Activated CD8-positive, alpha-beta memory T cell treated with anti-CD3 and anti-CD28 coated beads for 24 hours (primary cell): ENCODE data around the gene DHRS1.
A peak's percentile ranks its signal among the peaks of the same experiment; 100 is the strongest.
"Not testable (repeated sequence)": the region's sequence is repeated elsewhere in the genome, so short reads cannot be mapped to it uniquely, and the experiment has no call there.

Source experiments
- DNase-seq: peaks from one replicate; pipeline ENCODE4 v3.0.0-alpha.2; 2020

DHRS1 gene

DNA sequence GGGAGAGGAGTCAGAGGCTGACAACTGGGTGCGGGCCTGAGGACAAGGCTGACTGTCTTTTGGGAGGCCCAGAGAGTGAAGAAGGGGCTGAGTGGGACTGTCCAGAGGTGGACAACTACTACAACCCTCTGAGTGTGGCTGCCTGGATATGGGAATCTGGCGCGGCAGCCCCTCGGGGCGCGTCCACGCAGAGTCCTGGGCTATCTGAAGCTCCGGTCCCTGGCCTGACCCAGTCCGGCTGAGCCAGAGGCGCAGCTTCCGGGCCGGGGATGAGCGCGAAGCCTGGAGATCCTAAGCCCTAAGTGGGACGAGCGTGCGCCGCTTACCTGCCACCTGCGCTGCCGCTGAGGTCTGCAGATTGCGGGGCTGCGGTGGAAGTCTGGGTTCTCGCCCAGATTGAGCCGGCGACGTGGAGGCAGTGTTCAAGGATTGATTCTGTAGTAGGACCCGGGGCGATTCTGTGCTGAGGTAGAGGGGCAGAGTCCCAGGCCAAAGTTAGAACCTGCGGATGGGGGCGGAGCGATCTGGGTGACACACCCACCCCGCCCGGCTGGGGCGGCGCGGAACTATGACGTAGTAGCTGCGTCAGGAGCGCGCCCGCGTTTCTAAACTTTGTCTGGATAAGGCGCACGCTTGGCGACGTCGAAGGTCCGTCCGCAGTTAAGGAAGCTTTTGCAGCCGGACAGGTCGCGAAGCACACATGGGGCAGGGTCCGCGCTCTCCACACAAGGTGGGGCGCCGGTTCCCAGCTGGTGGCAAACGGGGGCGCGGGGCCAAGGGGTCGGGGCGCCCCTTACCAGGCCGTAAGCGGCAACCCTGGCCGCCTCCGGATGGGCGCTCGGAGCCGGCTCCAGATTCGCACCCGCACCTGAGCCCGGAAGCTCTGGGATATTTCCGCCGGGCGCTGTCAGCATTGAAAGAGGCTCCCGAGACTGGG is at the start of gene DHRS1, which contains the start of gene NOP9:
Gene DHRS1, minus strand, starts transcription at position 526 of the 937 bp plus-strand sequence. CDS start 674 bp downstream, outside the sequence.
Gene NOP9, plus strand, starts transcription at position 596 of the 937 bp plus-strand sequence. Its CDS starts 105 bp downstream, at position 701.
- peak; percentile 98 for DNase-seq

- no peak for DNase-seq
Measured at GRCh38 chr14:24348186-24348585, 48.6 kb upstream of the DHRS1 start.

- no peak for DNase-seq
Measured at GRCh38 chr14:24347134-24347533, 47.6 kb upstream of the DHRS1 start.

DNA sequence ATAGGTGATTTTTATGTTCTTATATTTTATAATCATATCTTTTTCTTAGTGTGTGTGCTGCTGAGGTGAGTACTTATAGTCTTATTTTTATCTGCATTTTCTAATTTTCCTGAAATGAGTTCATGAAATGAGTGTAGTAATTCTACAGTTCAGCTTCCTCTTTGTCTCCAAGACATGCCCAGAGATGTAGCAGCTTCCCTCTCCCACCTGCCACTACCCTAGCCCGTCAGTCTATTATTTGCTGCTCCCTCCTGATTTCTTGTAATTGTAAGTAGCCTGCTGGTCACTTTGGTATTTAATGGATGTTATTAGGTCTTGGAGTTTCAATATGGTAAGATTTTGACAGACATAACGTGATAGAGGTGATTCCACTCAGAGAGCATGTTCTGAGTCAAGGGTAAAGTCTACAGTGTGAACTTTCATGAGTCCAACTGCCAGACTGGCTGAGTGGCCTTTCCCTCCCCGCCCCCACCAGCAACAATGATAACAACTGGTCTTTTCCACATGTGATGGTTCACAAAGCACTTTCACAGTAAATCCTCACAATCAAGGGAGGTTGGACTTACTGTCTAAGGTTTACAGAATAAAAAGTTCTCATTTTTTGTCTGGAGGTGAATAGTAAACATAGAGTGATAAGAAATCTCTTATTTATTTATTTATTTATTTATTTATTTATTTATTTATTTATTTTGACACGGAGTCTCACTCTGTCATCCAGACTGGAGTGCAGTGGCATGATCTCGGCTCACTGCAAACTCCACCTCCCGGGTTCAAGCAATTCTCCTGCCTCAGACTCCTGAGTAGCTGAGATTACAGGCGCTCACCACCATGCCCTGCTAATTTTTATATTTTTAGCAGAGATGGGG is 44.4 kb upstream of the DHRS1 start:
- no peak for DNase-seq

- DNase-seq: no peak
Measured at GRCh38 chr14:24342889-24343288, 43.3 kb upstream of the DHRS1 start.

DNA sequence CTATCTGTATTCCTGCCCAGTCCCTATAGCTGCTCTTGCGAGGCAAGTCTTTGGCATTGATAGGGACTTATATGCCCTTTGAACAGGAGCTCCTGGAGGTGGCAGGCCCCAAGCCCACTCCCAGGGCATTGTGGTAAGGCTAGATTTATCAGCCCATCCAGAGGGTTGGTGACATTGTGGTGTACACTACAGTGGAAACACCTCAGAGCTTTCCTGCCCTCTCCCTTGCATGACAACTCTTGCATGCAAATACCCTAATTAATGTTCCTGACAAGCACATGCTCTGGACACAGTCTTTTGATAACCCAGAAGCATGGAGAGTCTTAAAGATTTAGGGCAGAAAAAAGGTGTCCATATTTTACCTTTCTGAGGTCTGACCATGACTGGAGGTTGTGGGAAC is 41.0 kb upstream of the DHRS1 start:
- DNase-seq: no peak

GRCh38 chr14:24339284-24340151 is 39.9 kb upstream of the DHRS1 start, which contains the start of gene RIPK3:
TSS of gene RIPK3 (minus strand) at chr14:24339991. CDS start at chr14:24339826, 165 bp downstream.
- DNase-seq: peak; percentile 85

DNA sequence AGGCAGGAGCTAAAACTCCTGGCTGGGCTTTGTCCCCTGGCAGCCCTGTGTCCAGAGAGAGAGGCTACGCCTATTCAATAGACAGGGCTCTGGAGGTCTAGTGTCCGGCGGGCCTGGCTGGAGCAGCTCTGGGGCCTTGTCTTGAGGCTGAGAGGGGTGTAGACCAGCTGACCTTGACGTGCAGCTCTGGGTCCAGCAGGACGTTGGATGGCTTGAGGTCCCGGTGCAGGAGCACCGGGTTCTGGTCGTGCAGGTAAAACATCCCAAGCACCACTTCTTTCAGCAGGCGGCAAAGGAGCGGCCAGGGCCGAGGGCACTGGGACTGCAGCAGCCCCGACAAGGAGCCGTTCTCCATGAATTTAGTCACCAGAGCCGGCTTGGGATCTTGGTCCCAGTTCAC is 39.3 kb upstream of the DHRS1 start:
- DNase-seq: no peak

DNA sequence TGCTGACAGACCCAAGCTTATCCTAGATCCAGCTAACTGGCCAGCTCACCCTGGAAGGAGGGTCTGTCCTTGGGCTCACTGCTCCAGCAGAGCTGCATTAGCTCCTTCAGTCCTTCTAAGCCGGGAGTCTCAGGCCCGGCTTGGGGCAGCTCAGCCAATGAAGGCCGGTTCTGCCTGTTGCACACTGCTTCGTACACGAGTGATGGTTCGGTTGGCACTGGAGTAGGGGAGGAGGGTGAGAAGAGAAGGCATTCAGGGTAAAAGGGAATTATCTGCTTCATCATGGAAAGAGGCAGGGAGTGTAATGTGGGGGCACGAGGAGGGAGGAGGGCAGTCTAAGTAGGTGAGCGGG is 38.2 kb upstream of the DHRS1 start:
- no peak for DNase-seq

GRCh38 chr14:24337144-24337823 is 37.7 kb upstream of the DHRS1 start:
- DNase-seq: no peak

DNA sequence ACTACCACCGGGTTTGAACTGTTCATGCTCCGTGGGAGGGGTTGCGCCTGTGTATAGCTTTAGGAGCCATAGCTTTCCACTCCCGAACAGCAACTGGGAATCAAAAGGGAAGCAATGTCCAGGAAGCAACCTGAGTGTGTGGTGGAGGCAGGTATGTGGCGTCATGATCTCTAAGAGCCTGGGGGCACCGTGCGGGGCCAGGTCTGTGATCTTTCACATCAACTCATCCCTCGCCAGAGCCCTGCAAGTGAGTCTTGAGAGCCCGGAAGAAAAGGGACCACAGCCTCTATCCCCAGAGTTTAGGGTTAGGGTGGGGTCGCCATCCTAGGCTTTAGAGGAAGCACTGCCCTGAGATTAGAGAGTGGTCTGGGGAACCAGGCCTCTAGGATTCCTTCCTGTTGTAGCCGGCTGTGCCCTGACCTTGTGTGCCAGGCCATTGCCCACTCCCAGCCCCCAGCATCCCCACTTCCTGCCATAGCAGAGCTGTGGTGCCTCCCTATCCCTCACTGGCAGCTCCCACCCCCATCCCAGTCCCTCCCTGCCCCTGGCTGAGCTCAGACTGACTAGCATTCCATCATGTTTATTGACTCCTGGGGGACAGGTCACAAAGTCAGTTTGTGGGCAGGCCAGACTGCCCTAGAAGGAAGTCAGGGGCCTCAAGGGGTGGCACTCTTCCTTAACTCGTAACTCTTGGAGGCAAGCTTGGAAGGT is 36.0 kb upstream of the DHRS1 start:
- no peak for DNase-seq

GRCh38 chr14:24334431-24335291 is 35.1 kb upstream of the DHRS1 start, which contains the start of gene ADCY4:
TSS of gene ADCY4 (minus strand) at chr14:24335071. CDS start at chr14:24334652, 419 bp downstream.
- peak; percentile 73 for DNase-seq

DNA sequence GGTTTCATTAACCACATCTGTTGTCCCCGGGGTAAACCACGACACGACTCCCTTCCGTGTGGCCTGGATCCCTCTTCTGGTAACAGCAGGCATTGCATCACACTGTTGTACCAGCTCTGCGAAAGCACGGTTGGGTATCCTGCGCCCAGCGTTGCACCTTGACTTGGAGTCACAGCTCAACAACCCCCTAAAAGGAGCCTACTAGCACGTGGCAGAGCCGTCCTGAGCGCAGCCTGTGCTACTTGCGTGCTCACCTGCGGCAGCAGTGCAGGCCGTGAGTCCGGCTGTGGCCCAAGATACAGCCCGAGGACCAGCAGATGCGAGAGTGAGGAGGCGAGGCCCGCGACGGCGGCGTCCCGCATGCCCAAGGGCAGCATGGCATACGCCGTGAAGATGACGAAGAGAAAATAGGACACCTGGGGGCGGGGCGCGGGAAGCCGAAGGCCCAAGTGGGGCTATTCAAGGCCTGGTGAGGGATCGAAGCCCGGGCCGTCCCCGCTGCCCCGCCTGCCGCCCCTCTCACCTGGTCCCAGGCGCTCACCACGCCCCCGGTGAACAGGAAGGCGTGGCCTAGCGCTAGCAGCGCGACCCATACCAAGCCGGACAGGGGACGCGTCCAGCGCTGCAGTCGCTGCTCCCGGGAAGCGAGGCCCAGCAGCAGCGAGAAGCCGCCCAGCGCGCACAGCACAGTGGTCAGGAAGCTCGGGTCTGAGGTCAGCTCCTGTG is 32.9 kb upstream of the DHRS1 start:
- DNase-seq: peak; percentile 87

- peak; percentile 68 for DNase-seq
Measured at GRCh38 chr14:24331731-24332267, 32.2 kb upstream of the DHRS1 start.

DNA sequence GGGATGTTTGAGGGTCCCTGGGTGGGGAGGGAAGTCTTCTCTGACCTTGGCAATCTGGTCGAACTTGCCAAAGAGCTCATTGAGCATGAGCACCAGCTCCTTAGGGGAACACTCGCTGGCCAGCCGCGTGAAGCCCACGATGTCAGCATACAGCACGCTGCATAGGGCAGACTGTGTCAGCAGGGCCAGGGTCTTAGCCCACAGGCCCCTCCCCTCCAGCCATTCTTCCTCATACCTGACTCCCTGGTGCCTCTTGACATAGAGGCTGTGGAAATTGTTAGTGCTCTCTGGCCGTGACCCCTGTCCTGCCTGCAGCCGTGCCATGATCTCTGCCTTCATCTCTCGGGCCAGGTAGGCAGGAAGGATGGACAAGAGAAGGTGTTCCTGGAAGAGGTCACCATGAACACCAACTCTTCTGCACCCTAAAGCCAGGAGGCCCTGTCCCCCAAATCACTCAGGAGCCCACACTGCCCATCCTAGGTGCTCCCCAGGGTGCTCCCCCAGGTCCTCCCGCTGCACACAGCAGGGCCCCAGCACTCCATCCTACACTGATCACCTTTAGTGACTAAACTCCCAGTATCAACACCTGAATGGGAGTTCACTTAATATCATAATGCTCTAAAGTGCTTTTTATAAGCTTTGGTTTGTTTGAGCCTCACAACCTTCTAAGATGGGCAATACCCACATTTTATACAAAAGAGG is 31.5 kb upstream of the DHRS1 start:
- DNase-seq: peak; percentile 55

DNA sequence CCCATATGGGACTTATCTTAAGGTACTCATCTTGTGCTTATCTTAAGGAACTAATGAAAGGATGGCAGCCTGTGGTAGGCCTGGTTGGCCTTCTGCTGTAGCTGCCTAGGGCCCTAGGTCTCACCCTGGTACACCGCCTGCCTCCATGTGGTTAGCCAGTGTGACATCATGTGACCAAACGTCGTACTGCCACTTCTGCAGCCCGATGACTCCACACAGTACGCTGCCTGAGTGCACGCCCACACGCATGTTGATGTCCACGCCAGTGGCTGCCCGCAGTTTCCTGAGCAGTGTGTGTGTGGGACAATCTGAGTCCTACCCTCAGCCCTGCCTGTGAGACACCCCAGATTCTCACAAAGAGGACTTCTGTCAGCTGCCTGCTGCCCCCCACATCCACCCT is 30.2 kb upstream of the DHRS1 start:
- peak; percentile 79 for DNase-seq

GRCh38 chr14:24329073-24329663 is 29.6 kb upstream of the DHRS1 start:
- DNase-seq: no peak

DNA sequence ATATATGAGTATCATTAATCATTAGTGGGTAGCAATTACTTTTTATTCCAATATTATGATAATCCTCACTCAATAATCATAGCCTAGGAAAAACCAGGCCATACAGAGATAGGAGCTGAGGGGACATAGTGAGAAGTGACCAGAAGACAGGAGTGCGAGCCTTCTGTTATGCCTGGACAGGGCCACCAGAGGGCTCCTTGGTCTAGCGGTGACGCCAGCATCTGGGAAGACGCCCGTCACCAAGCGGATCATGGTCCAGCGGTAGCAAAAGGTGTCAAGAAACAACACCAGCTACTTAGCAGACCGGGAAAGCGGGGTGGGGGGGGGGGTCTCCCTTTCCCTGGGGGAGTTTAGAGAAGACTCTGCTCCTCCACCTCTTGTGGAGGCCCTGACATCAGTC is 28.3 kb upstream of the DHRS1 start:
- not testable (repeated sequence) for DNase-seq
